PC-3 (cell line): ENCODE results near the gene PRSS56. TPM values are rescaled to one million over a fixed set of nuclear protein-coding genes. Genes with fewer than 3 reads are reported as not detected.

Source experiments
- ATAC-seq: fragments of 200-7000 bp; cut with Tn5 transposase; 2 replicates; pipeline ENCODE4 v1.9.1; 2020; ENCODE audit warnings: mild to moderate bottlenecking, moderate library complexity
- BruUV-seq: library from RNA; stranded (reverse); fragments of 400-500 nt; replicated peaks from 2 replicates; lab custom pipeline; 2021; lab: Mats Ljungman, UMichigan
- CTCF ChIA-PET: fragments of 300-600 bp; sonication (Branson Sonifier 250); formaldehyde crosslinking; loops from one replicate; lab custom pipeline; 2022; ENCODE audit warnings: antibody characterized with exemption; lab: Charles Lee
- POLR2A ChIA-PET: fragments of 300-600 bp; sonication (Branson Sonifier 250); formaldehyde crosslinking; loops from one replicate; lab custom pipeline; 2022; ENCODE audit warnings: antibody characterized with exemption; ENCODE audit not compliant: unreplicated experiment; lab: Charles Lee
- DNase-seq: peaks from one replicate; pipeline ENCODE4 v3.0.0-alpha.2; 2015
- H2AFZ ChIP-seq: fragments of 300-600 bp; sonication (generic); 2 replicates; pipeline ENCODE4 v1.6.0; 2016; ENCODE audit warnings: antibody characterized with exemption, low read length
- H3F3A ChIP-seq: fragments of 300-600 bp; sonication (generic); one replicate; pipeline ENCODE4 v1.6.0; 2017; ENCODE audit warnings: antibody characterized with exemption, low read length, control low read depth, mild to moderate bottlenecking; ENCODE audit not compliant: unreplicated experiment
- H3K27ac ChIP-seq: fragments of 300-600 bp; sonication (generic); 2 replicates; pipeline ENCODE4 v1.5.1; 2016; ENCODE audit warnings: mild to moderate bottlenecking, low read length
- H3K27me3 ChIP-seq: fragments of 300-600 bp; sonication (generic); 2 replicates; pipeline ENCODE4 v1.6.1; 2016; ENCODE audit warnings: low read length, mixed read lengths
- H3K36me3 ChIP-seq: fragments of 300-600 bp; sonication (generic); 2 replicates; pipeline ENCODE4 v1.6.1; 2016; ENCODE audit warnings: low read depth, mixed run types, low read length, mixed read lengths
- H3K4me1 ChIP-seq: fragments of 300-600 bp; sonication (generic); 2 replicates; pipeline ENCODE4 v1.5.1; 2016; ENCODE audit warnings: low read length; ENCODE audit not compliant: insufficient read depth
- H3K4me2 ChIP-seq: fragments of 300-600 bp; sonication (generic); 2 replicates; pipeline ENCODE4 v1.6.0; 2016; ENCODE audit warnings: low read length
- H3K4me3 ChIP-seq: fragments of 300-600 bp; sonication (generic); 2 replicates; pipeline ENCODE4 v1.5.1; 2016; ENCODE audit warnings: mild to moderate bottlenecking, low read length, mixed read lengths
- H3K79me2 ChIP-seq: fragments of 300-600 bp; sonication (generic); 2 replicates; pipeline ENCODE4 v1.6.1; 2017; ENCODE audit warnings: low read length, mixed read lengths
- H3K9ac ChIP-seq: fragments of 300-600 bp; sonication (generic); 2 replicates; pipeline ENCODE4 v1.6.0; 2016; ENCODE audit warnings: mild to moderate bottlenecking, low read length
- H3K9me2 ChIP-seq: fragments of 300-600 bp; sonication (generic); replicated peaks from 2 replicates; pipeline ENCODE4 v1.6.1; 2016; ENCODE audit warnings: mixed run types, low read length, mixed read lengths
- H3K9me3 ChIP-seq: fragments of 300-600 bp; sonication (generic); 2 replicates; pipeline ENCODE4 v1.6.1; 2016; ENCODE audit warnings: low read length, mixed read lengths
- H4K20me1 ChIP-seq: fragments of 300-600 bp; sonication (generic); 2 replicates; pipeline ENCODE4 v1.6.1; 2016; ENCODE audit warnings: low read length, mixed read lengths
- CTCF ChIP-seq: fragments of 300-600 bp; sonication (generic); conservative IDR thresholded peaks from 2 replicates; pipeline ENCODE4 v1.5.1; 2017; ENCODE audit warnings: antibody characterized with exemption, low read depth, mild to moderate bottlenecking, low read length
- EZH2 ChIP-seq: fragments of 300-600 bp; sonication (generic); IDR thresholded peaks from one replicate; pipeline ENCODE4 v1.6.1; 2017; ENCODE audit warnings: antibody characterized with exemption, mild to moderate bottlenecking, low read length; ENCODE audit not compliant: unreplicated experiment
- EZH2phosphoT487 ChIP-seq: fragments of 300-600 bp; sonication (generic); IDR thresholded peaks from 2 replicates; pipeline ENCODE4 v1.6.1; 2018; ENCODE audit warnings: mild to moderate bottlenecking, antibody characterized with exemption, low read length, borderline replicate concordance
- intact Hi-C: fragments of 100-400 bp; cut with micrococcal nuclease; formaldehyde crosslinking; loops from 2 replicates; pipeline ENCODE4 v1.9.0; 2023
- total RNA-seq: library from RNA; depleted of rRNA; stranded (reverse); fragments of >200 nt; gene quantifications from 2 replicates; pipeline ENCODE4 v1.2.3, GENCODE V29; 2014

The PRSS56 gene
- total RNA-seq, 1 experiment from 2014 or later = not detected

GRCh38 chr2:232492963-232493700, 27.1 kb upstream of the PRSS56 start:
- H3K9me2 ChIP-seq = no peaks in the 10 kb centered on the region
- intact Hi-C loops = no loop called here
- H3K9ac ChIP-seq = no peak overlapping the region
- H3F3A ChIP-seq = no peaks in the 10 kb centered on the region
- no peaks in the 10 kb centered on the region for H3K4me1 ChIP-seq
- H3K27ac ChIP-seq = no peak overlapping the region
- H3K36me3 ChIP-seq = no peaks in the 10 kb centered on the region
- BruUV-seq = no TSS peak
- no peak overlapping the region for H2AFZ ChIP-seq
- no peaks in the 10 kb centered on the region for H3K9me3 ChIP-seq
- no peak overlapping the region for H3K4me2 ChIP-seq
- TF ChIP-seq CTCF = no peak
- TF ChIP-seq EZH2phosphoT487 = no peak
- TF ChIP-seq EZH2 = no peak
- DNase-seq (no peak), ATAC-seq (no peak)
- POLR2A ChIA-PET = no interaction called here
- H3K79me2 ChIP-seq = no peaks in the 10 kb centered on the region
- no peak overlapping the region for H3K4me3 ChIP-seq
- CTCF ChIA-PET = no interaction called here
- H4K20me1 ChIP-seq = no peaks in the 10 kb centered on the region
- no peaks in the 10 kb centered on the region for H3K27me3 ChIP-seq

DNA sequence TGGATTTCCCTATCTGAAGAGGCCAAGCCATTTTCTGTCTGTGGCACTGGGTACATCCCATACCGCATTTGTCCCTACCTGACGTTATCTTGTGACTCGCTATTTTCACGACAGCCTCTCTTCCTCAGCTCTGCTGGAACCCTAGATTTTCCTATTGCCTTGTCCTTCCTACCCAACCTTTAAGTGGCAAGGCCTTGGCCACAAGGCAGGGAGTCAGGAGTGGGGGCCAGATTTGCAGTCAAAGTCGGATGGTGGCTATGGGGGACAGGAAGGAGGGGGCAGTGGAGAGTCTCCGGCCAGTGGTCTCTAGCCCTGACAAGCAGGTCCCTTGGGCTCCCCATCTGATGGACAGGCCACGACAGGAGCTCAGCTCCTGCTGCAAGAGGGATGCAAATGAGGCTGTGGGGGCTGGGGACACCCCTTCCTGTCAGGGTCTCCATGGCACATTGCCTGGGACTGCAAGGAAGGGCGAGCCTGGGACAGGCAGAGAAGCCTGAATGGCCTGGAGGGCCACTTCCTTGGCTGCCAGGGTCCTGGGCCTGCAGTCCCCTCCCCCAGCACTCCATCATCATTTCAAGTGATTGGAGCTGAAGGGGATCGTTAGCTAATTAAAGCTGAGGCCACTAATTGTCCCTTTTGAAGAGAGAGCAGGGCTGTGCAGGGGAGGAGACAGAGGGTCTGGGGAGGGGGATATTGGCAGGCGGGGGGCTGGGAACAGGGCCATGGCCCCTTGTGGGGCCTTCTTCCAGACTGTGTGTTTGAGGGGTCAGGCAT, 26.3 kb upstream of the PRSS56 start:
- Histone ChIP-seq H3K36me3 (no peaks in the 10 kb centered on the region), H3K4me2 (no peak overlapping the region), H3K79me2 (no peaks in the 10 kb centered on the region), H3K4me1 (no peaks in the 10 kb centered on the region), H3K9me2 (no peaks in the 10 kb centered on the region), H2AFZ (no peak overlapping the region), H3K9ac (no peak overlapping the region), H3K9me3 (no peaks in the 10 kb centered on the region), H3K27me3 (no peaks in the 10 kb centered on the region), H3K4me3 (no peak overlapping the region), H3K27ac (no peak overlapping the region), H3F3A (no peaks in the 10 kb centered on the region), H4K20me1 (no peaks in the 10 kb centered on the region)
- ATAC-seq = no peak
- DNase-seq = no peak
- ChIA-PET POLR2A (no interaction called here), CTCF (no interaction called here)
- TF ChIP-seq CTCF = no peak
- no peak for TF ChIP-seq EZH2phosphoT487
- no peak for TF ChIP-seq EZH2
- no TSS peak for BruUV-seq
- intact Hi-C loops = no loop called here

- intact Hi-C loops = no loop called here
- Histone ChIP-seq H3K4me1 (no peaks in the 10 kb centered on the region), H3K79me2 (no peaks in the 10 kb centered on the region), H3F3A (no peaks in the 10 kb centered on the region), H3K9me2 (no peaks in the 10 kb centered on the region), H3K9ac (no peak overlapping the region), H3K27me3 (no peaks in the 10 kb centered on the region), H3K36me3 (no peaks in the 10 kb centered on the region), H3K4me3 (no peak overlapping the region), H4K20me1 (no peaks in the 10 kb centered on the region), H3K9me3 (no peaks in the 10 kb centered on the region), H3K27ac (no peak overlapping the region), H2AFZ (no peak overlapping the region), H3K4me2 (no peak overlapping the region)
- ATAC-seq = no peak
- ChIA-PET POLR2A (no interaction called here), CTCF (no interaction called here)
- DNase-seq = no peak
- no peak for TF ChIP-seq CTCF
- TF ChIP-seq EZH2phosphoT487 = no peak
- no peak for TF ChIP-seq EZH2
- BruUV-seq = no TSS peak
These were observed 25.6 kb upstream of the PRSS56 start for GRCh38 chr2:232494542-232494941.
